ENCODE data around the gene PRDM5.

GRCh38 chr4:120775431-120775830 lies 147.1 kb downstream of the PRDM5 start:
- TF ChIP-seq EZH2 (IDR thresholded peaks at IDR 0.05; ENCODE audit: borderline replicate concordance, low read depth, low read length, severe bottlenecking), result no peak
- TF ChIP-seq CTCF (IDR thresholded peaks at IDR 0.05; ENCODE audit: extremely low read depth in 1 of 2, insufficient read depth in 1 of 2, low read depth in 1 of 2, low read length in 2 of 2), result no peak
- no peak for TF ChIP-seq POLR2AphosphoS5 (IDR thresholded peaks at IDR 0.05; ENCODE audit: insufficient read depth, low read depth, low read length)
- TF ChIP-seq POLR2A (IDR thresholded peaks at IDR 0.05; ENCODE audit: low read depth, low read length), result no peak
- TF ChIP-seq MAX (IDR thresholded peaks at IDR 0.05; ENCODE audit: insufficient read depth, insufficient read length), result no peak
- no peak for TF ChIP-seq MYC (IDR thresholded peaks at IDR 0.05; ENCODE audit: low read depth, low read length)
- TF ChIP-seq GATA2 (IDR thresholded peaks at IDR 0.05; ENCODE audit: insufficient read depth, insufficient read length, low read depth, low read length), result no peak

All from endothelial cell of umbilical vein (primary cell).